Lung (tissue), 12 donors: Measurements from ENCODE around the gene STXBP6. TPM values are rescaled to one million over a fixed set of nuclear protein-coding genes. Genes with fewer than 3 reads are reported as not detected.

Source experiments
- ATAC-seq: fragments of 200-7000 bp; cut with Tn5 transposase; one replicate; pipeline ENCODE4 v1.9.1; 2020; ENCODE audit warnings: moderate number of reproducible peaks; ENCODE audit not compliant: insufficient read depth, low FRiP score
- DNase-seq, 3 donors: peaks; one replicate each; pipeline ENCODE4 v3.0.0-alpha.2; 2013 to 2017
- H3K27ac ChIP-seq, 2 donors: one replicate each; pipeline ENCODE4 v1.5.1; 2013; ENCODE audit warnings: mild to moderate bottlenecking in 2 of 2, moderate library complexity in 2 of 2, control low read depth in 1 of 2, inconsistent platforms in 1 of 2, low read depth in 1 of 2, low read length in 1 of 2
- H3K27me3 ChIP-seq, 3 donors: one replicate each; pipeline ENCODE4 v1.5.1; 2013; ENCODE audit warnings: low read length in 2 of 3; ENCODE audit not compliant: control insufficient read depth in 3 of 3, insufficient read depth in 3 of 3
- H3K36me3 ChIP-seq, 4 donors: one replicate each; pipeline ENCODE4 v1.5.1; 2013; ENCODE audit warnings: low read length in 4 of 4, mild to moderate bottlenecking in 1 of 4, moderate library complexity in 1 of 4; ENCODE audit not compliant: control insufficient read depth in 4 of 4, insufficient read depth in 4 of 4
- H3K4me1 ChIP-seq, 5 donors: one replicate each; pipeline ENCODE4 v1.5.1; 2013; ENCODE audit warnings: low read length in 5 of 5, mild to moderate bottlenecking in 2 of 5, moderate library complexity in 1 of 5; ENCODE audit not compliant: control insufficient read depth in 5 of 5, insufficient read depth in 5 of 5
- H3K4me3 ChIP-seq: one replicate; pipeline ENCODE4 v1.5.1; 2013; ENCODE audit warnings: mild to moderate bottlenecking, control low read depth, moderate library complexity
- H3K9ac ChIP-seq, 2 donors: one replicate each; pipeline ENCODE4 v1.5.1; 2013; ENCODE audit warnings: low read length in 2 of 2, control low read depth in 1 of 2; ENCODE audit not compliant: insufficient read depth in 1 of 2
- H3K9me3 ChIP-seq, 4 donors: one replicate each; pipeline ENCODE4 v1.5.1; 2013; ENCODE audit warnings: low read length in 3 of 4, mild to moderate bottlenecking in 1 of 4, moderate library complexity in 1 of 4; ENCODE audit not compliant: control insufficient read depth in 4 of 4, insufficient read depth in 3 of 4
- CTCF ChIP-seq: IDR thresholded peaks from 2 replicates; pipeline ENCODE4 v1.5.1; 2012; ENCODE audit warnings: mild to moderate bottlenecking; ENCODE audit errors: control extremely low read depth, extremely low read depth
- WGBS, 2 donors: extraction: QIAGEN DNeasy Blood & Tissue Kit; methylation state at CpG; one replicate each; pipeline ENCODE4 v1.1.7; 2013; 5-methylcytosine and 5-hydroxymethylcytosine counted together
- polyA plus RNA-seq, 2 donors: library from polyadenylated mRNA; stranded (reverse); fragments of 200-250 nt; gene quantifications; one replicate each; pipeline ENCODE4 v1.2.1, GENCODE V29; 2013
- total RNA-seq, 2 donors: library from RNA; depleted of rRNA in 1 of 2; stranded (reverse); fragments of >200 nt in 1 of 2; gene quantifications; one replicate each; pipeline ENCODE4 v1.2.1, GENCODE V29; 2014 to 2021
- donor health status: control.
- donor health status: control.
- donor health status: Bipolar disorder and iron deficiency.
- donor health status: healthy.
- donor health status: DM: yes; HTN: yes; CAD: no.

Gene STXBP6
- total and polyA plus RNA-seq, 4 donors = 9.3 to 42.5 (median 10.5) TPM

GRCh38 chr14:24814944-24815343 is 235.0 kb downstream of the STXBP6 start:
- Histone ChIP-seq H3K36me3 (peaks cover 0 to 3% (median 0%) of the 10 kb centered on the region in 4 donors), H3K9me3 (no peaks in the 10 kb centered on the region), H3K4me3 (no peak overlapping the region), H3K9ac (no peak overlapping the region), H3K27ac (no peak overlapping the region), H3K4me1 (peaks cover 6 to 52% (median 35%) of the 10 kb centered on the region in 5 donors), H3K27me3 (no peaks in the 10 kb centered on the region)
- ATAC-seq (no peak), DNase-seq (no peak)
- WGBS, 2 donors = 94 to 98% methylated on average over 2 of the region's 2 CpGs
- TF ChIP-seq CTCF = no peak

DNA sequence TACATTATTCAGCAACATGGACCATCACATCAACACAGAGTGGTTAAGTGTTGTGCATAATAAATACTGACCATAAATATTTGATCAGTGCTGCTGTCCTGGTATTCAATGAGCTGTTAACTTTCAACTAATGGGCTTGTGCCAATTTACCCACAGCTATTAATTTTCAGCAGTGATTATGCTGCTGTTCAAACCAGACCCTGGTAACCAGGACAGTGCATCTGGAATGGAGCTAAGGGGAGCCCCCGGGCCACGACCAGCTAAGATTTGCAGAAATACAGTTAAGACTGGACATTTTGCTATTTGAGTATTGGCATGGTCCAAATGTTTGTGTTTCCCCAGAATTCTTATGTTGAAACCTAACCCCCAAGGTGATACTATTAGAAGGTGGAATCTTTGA is 235.6 kb downstream of the STXBP6 start:
- no peak for DNase-seq
- no peaks in the 10 kb centered on the region for H3K27me3 ChIP-seq
- TF ChIP-seq CTCF = no peak
- H3K9ac ChIP-seq = no peak overlapping the region
- no peak overlapping the region for H3K27ac ChIP-seq
- H3K36me3 ChIP-seq = peaks cover 0 to 3% (median 0%) of the 10 kb centered on the region in 4 donors
- H3K4me3 ChIP-seq = no peak overlapping the region
- no peak for ATAC-seq
- H3K4me1 ChIP-seq = peaks cover 7 to 57% (median 35%) of the 10 kb centered on the region in 5 donors
- WGBS, 2 donors = 88 to 93% methylated on average over 2 of the region's 2 CpGs
- no peaks in the 10 kb centered on the region for H3K9me3 ChIP-seq

DNA sequence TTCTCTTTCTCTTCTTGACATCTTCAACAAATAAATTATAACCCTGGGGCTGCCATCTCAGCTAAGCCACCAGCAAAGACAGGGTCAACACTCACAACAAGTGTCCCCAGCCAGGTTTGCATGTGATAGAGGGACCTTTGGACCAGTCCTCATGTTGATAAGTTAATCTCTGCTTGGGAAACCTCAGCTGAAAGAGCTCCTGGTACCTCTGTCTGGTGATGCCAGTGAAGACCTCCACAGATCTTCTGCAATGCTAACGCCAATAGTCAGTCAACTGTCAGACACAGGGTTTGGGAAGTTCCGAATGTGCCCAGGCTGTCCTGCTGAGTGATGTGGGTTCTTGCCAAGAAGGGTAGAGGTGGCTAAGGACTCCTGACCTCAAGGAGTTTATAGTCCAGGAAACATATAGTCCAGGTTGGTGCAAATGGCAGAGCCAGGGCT is 236.1 kb downstream of the STXBP6 start:
- Histone ChIP-seq H3K27ac (no peak overlapping the region), H3K9ac (no peak overlapping the region), H3K9me3 (no peaks in the 10 kb centered on the region), H3K4me1 (peaks cover 7 to 57% (median 34%) of the 10 kb centered on the region in 5 donors), H3K36me3 (peaks cover 0 to 3% (median 0%) of the 10 kb centered on the region in 4 donors), H3K27me3 (no peaks in the 10 kb centered on the region), H3K4me3 (no peak overlapping the region)
- DNase-seq (no peak), ATAC-seq (no peak)
- WGBS, 2 donors = 98% methylated on average over 2 of the region's 2 CpGs
- TF ChIP-seq CTCF = no peak

- H3K9me3 ChIP-seq = no peaks in the 10 kb centered on the region
- H3K4me3 ChIP-seq = no peak overlapping the region
- TF ChIP-seq CTCF = no peak
- WGBS, 2 donors = 74 to 81% methylated on average over 6 of the region's 6 CpGs
- peaks cover 0 to 3% (median 0%) of the 10 kb centered on the region in 4 donors for H3K36me3 ChIP-seq
- no peak for DNase-seq
- peaks cover 7 to 57% (median 28%) of the 10 kb centered on the region in 5 donors for H3K4me1 ChIP-seq
- H3K9ac ChIP-seq = no peak overlapping the region
- ATAC-seq = no peak
- no peak overlapping the region for H3K27ac ChIP-seq
- H3K27me3 ChIP-seq = no peaks in the 10 kb centered on the region
Measured at GRCh38 chr14:24813089-24813815, 236.7 kb downstream of the STXBP6 start.
